ENCODE results near the gene HBM.

GRCh38 chr16:189604-190186 is 23.9 kb downstream of the HBM start:
- no peak for TF ChIP-seq CTCF (IDR thresholded peaks at IDR 0.05; ENCODE audit: low read depth, low read length)
- no peak for TF ChIP-seq EZH2phosphoT487 (IDR thresholded peaks at IDR 0.05; ENCODE audit: low read depth)

Measured in OCI-LY3 (cell line).